HG03097 (cell line): Measurements from ENCODE around the gene ZNF618.
"Not testable (repeated sequence)": the region's sequence is repeated elsewhere in the genome, so short reads cannot be mapped to it uniquely, and the experiment has no call there.

ENCODE experiments used
- ATAC-seq: cut with Tn5 transposase; IDR thresholded peaks from one replicate; pipeline ENCODE4 v1.9.1; 2021; ENCODE audit not compliant: unreplicated experiment, low FRiP score

The ZNF618 gene

GRCh38 chr9:114076237-114077161, 200.4 kb downstream of the ZNF618 start:
- no peak for ATAC-seq

GRCh38 chr9:114077162-114077837, 201.2 kb downstream of the ZNF618 start:
- no peak for ATAC-seq

GRCh38 chr9:114078021-114078780, 202.1 kb downstream of the ZNF618 start, which contains the start of gene AMBP:
AMBP (minus strand) TSS chr9:114078300; CDS start chr9:114078209, 91 bp downstream.
- no peak for ATAC-seq

GRCh38 chr9:114078781-114079156, 202.7 kb downstream of the ZNF618 start:
- ATAC-seq = no peak

- ATAC-seq = no peak
Measured at GRCh38 chr9:114080195-114080772, 204.2 kb downstream of the ZNF618 start.

GRCh38 chr9:114080773-114081440, 204.8 kb downstream of the ZNF618 start:
- no peak for ATAC-seq

GRCh38 chr9:114081441-114082016, 205.4 kb downstream of the ZNF618 start:
- ATAC-seq = no peak

- no peak for ATAC-seq
Measured at GRCh38 chr9:114082017-114082762, 206.1 kb downstream of the ZNF618 start.

GRCh38 chr9:114082763-114083412, 206.8 kb downstream of the ZNF618 start:
- not testable (repeated sequence) for ATAC-seq

GRCh38 chr9:114083666-114084065, 207.6 kb downstream of the ZNF618 start:
- no peak for ATAC-seq

GRCh38 chr9:114084282-114085073, 208.4 kb downstream of the ZNF618 start:
- no peak for ATAC-seq

- no peak for ATAC-seq
Measured at GRCh38 chr9:114085387-114085789, 209.3 kb downstream of the ZNF618 start.

GRCh38 chr9:114086009-114086408, 209.9 kb downstream of the ZNF618 start:
- ATAC-seq = no peak

GRCh38 chr9:114086607-114087006, 210.5 kb downstream of the ZNF618 start:
- ATAC-seq = no peak

GRCh38 chr9:114087721-114088120, 211.6 kb downstream of the ZNF618 start:
- ATAC-seq = no peak

GRCh38 chr9:114088571-114089170, 212.6 kb downstream of the ZNF618 start:
- no peak for ATAC-seq

- ATAC-seq = no peak
Measured at GRCh38 chr9:114089206-114089840, 213.2 kb downstream of the ZNF618 start.
